HCT116 (cell line): ENCODE data around the gene CCNL2. TPM values are rescaled to one million over a fixed set of nuclear protein-coding genes. Genes with fewer than 3 reads are reported as not detected.

Experiments used
- ATAC-seq: fragments of 200-7000 bp; cut with Tn5 transposase; 2 replicates; pipeline ENCODE4 v1.9.1; 2020; ENCODE audit warnings: mild to moderate bottlenecking, moderate library complexity
- BruUV-seq: library from RNA; stranded (reverse); fragments of 400-500 nt; replicated peaks from 2 replicates; lab custom pipeline; 2021; lab: Mats Ljungman, UMichigan
- CTCF ChIA-PET: fragments of 300-600 bp; sonication (Branson Sonifier 250); formaldehyde crosslinking; loops from one replicate; lab custom pipeline; 2021; ENCODE audit warnings: antibody characterized with exemption; lab: Charles Lee
- POLR2A ChIA-PET: fragments of 300-600, 350-600 bp; sonication (Branson Sonifier 250); formaldehyde crosslinking; loops from one replicate; lab custom pipeline; 2021; ENCODE audit warnings: antibody characterized with exemption; lab: Charles Lee
- RAD21 ChIA-PET, 2 experiments: fragments of 300-600 bp; sonication (Branson Sonifier 250); formaldehyde crosslinking; loops; one replicate each; lab custom pipeline; 2023; ENCODE audit warnings: low total read pairs in 2 of 2; ENCODE audit not compliant: uncharacterized antibody in 2 of 2, unreplicated experiment in 2 of 2, low non-redundant PET in 1 of 2; lab: Charles Lee
- DNase-seq: peaks from one replicate; pipeline ENCODE4 v3.0.0-alpha.2; 2010; ENCODE audit warnings: low read depth, low spot score
- H2AFZ ChIP-seq: fragments of 200-600 bp; shearing (Covaris generic), sonication (generic); 2 replicates; pipeline ENCODE4 v1.6.1; 2017; ENCODE audit warnings: low read depth, mixed run types, mixed read lengths, antibody characterized with exemption, low read length; ENCODE audit not compliant: poor library complexity, severe bottlenecking
- H3K27ac ChIP-seq: 2 replicates; pipeline ENCODE4 v1.5.1; 2012; ENCODE audit warnings: low read depth, low read length
- H3K27me3 ChIP-seq: fragments of 200-600 bp; sonication (generic); 2 replicates; pipeline ENCODE4 v1.6.1; 2016; ENCODE audit warnings: mixed run types, low read length, mixed read lengths; ENCODE audit not compliant: insufficient read depth
- H3K36me3 ChIP-seq, 2 experiments: fragments of 200-500 bp in 1 of 2; fragments of 200-600 bp in 1 of 2; sonication (Bioruptor generic) in 1 of 2; sonication (generic) in 1 of 2; 2 replicates each; pipeline versions ENCODE4 v1.5.1 to v1.6.1; 2014 to 2016; ENCODE audit warnings: low read length in 2 of 2, inconsistent platforms in 1 of 2, mixed read lengths in 1 of 2, mixed run types in 1 of 2; ENCODE audit not compliant: insufficient read depth in 2 of 2, control insufficient read depth in 1 of 2
- H3K4me1 ChIP-seq, 2 experiments: fragments of 200-600 bp in 1 of 2; sonication (generic) in 1 of 2; 2 replicates each; pipeline versions ENCODE4 v1.5.1 to v1.6.1; 2012 to 2017; ENCODE audit warnings: low read length in 2 of 2, inconsistent platforms in 1 of 2, mild to moderate bottlenecking in 1 of 2, mixed read lengths in 1 of 2, mixed run types in 1 of 2, moderate library complexity in 1 of 2; ENCODE audit not compliant: insufficient read depth in 2 of 2, control insufficient read depth in 1 of 2
- H3K4me2 ChIP-seq: fragments of 200-600 bp; sonication (generic); 2 replicates; pipeline ENCODE4 v1.6.1; 2017; ENCODE audit warnings: mixed run types, low read length, mixed read lengths
- H3K4me3 ChIP-seq, 2 experiments: fragments of 200-600 bp in 1 of 2; sonication (generic) in 1 of 2; replicated peaks in 1 of 2; 2 replicates each; pipeline ENCODE4 v1.5.1; 2011 to 2016; ENCODE audit warnings: low read length in 2 of 2, control low read depth in 1 of 2, low read depth in 1 of 2, mild to moderate bottlenecking in 1 of 2, mixed read lengths in 1 of 2, mixed run types in 1 of 2
- H3K79me2 ChIP-seq: fragments of 200-600 bp; sonication (generic); 2 replicates; pipeline ENCODE4 v1.6.1; 2017; ENCODE audit warnings: mild to moderate bottlenecking, mixed run types, low read length, moderate library complexity, mixed read lengths; ENCODE audit not compliant: insufficient read depth
- H3K9ac ChIP-seq: fragments of 200-600 bp; sonication (generic); 2 replicates; pipeline ENCODE4 v1.6.1; 2016; ENCODE audit warnings: low read length, mixed read lengths
- H3K9me2 ChIP-seq: fragments of 200-600 bp; sonication (generic), shearing (Covaris generic); 2 replicates; pipeline ENCODE4 v1.6.1; 2017; ENCODE audit warnings: mixed run types, mild to moderate bottlenecking, moderate library complexity; ENCODE audit not compliant: insufficient read depth
- H3K9me3 ChIP-seq, 2 experiments: fragments of 200-500 bp in 1 of 2; fragments of 200-600 bp in 1 of 2; sonication (Bioruptor generic) in 1 of 2; sonication (generic) in 1 of 2; 2 replicates each; pipeline ENCODE4 v1.6.1; 2014 to 2017; ENCODE audit warnings: low read length in 2 of 2, mixed read lengths in 2 of 2, inconsistent platforms in 1 of 2, low read depth in 1 of 2, mild to moderate bottlenecking in 1 of 2, mixed run types in 1 of 2, moderate library complexity in 1 of 2; ENCODE audit not compliant: control insufficient read depth in 1 of 2, insufficient read depth in 1 of 2
- H4K20me1 ChIP-seq: fragments of 200-600 bp; sonication (generic), shearing (Covaris generic); 2 replicates; pipeline ENCODE4 v1.6.1; 2017; ENCODE audit warnings: mixed run types, mild to moderate bottlenecking, moderate library complexity; ENCODE audit not compliant: insufficient read depth
- CBX3 ChIP-seq: IDR thresholded peaks from 2 replicates; pipeline ENCODE4 v1.6.1; 2012; ENCODE audit warnings: low read depth
- ELF1 ChIP-seq: IDR thresholded peaks from 2 replicates; pipeline ENCODE4 v1.6.1; 2012; ENCODE audit warnings: low read depth, borderline replicate concordance
- FOSL1 ChIP-seq: IDR thresholded peaks from 2 replicates; pipeline ENCODE4 v1.6.1; 2012; ENCODE audit warnings: low read depth
- POLR2AphosphoS5 ChIP-seq: IDR thresholded peaks from 2 replicates; pipeline ENCODE4 v1.6.1; 2011; ENCODE audit warnings: mild to moderate bottlenecking, low read depth, low read length, moderate library complexity
- RAD21 ChIP-seq: IDR thresholded peaks from 2 replicates; pipeline ENCODE4 v1.6.1; 2012; ENCODE audit warnings: low read depth, mild to moderate bottlenecking
- REST ChIP-seq: IDR thresholded peaks from 2 replicates; pipeline ENCODE4 v1.6.1; 2012; ENCODE audit warnings: low read depth
- SIN3A ChIP-seq: IDR thresholded peaks from 2 replicates; pipeline ENCODE4 v1.6.1; 2012; ENCODE audit warnings: low read depth
- SP1 ChIP-seq: IDR thresholded peaks from 2 replicates; pipeline ENCODE4 v1.6.1; 2012; ENCODE audit warnings: low read depth
- YY1 ChIP-seq: IDR thresholded peaks from 2 replicates; pipeline ENCODE4 v1.6.1; 2011; ENCODE audit warnings: low read length, low read depth, moderate library complexity, mild to moderate bottlenecking; ENCODE audit not compliant: insufficient replicate concordance; ENCODE audit errors: extremely low read depth
- ZBTB33 ChIP-seq: IDR thresholded peaks from 2 replicates; pipeline ENCODE4 v1.6.1; 2011; ENCODE audit warnings: mild to moderate bottlenecking, low read length, moderate library complexity; ENCODE audit not compliant: insufficient replicate concordance; ENCODE audit errors: extremely low read depth
- ZNF274 ChIP-seq: fragments of 200-500 bp; sonication (Bioruptor generic); IDR thresholded peaks from 2 replicates; pipeline ENCODE4 v1.6.1; 2014; ENCODE audit warnings: mild to moderate bottlenecking, low read depth, low read length, inconsistent platforms
- intact Hi-C: fragments of 100-400 bp; cut with micrococcal nuclease; formaldehyde crosslinking; loops from 2 replicates; pipeline ENCODE4 v1.10.0; 2022
- total RNA-seq: library from RNA; stranded (reverse); gene quantifications from one replicate; pipeline ENCODE4 v1.2.1, GENCODE V29; 2021; ENCODE audit not compliant: unreplicated experiment

CCNL2 gene
- total RNA-seq, 1 experiment from 2014 or later = 173 TPM

DNA sequence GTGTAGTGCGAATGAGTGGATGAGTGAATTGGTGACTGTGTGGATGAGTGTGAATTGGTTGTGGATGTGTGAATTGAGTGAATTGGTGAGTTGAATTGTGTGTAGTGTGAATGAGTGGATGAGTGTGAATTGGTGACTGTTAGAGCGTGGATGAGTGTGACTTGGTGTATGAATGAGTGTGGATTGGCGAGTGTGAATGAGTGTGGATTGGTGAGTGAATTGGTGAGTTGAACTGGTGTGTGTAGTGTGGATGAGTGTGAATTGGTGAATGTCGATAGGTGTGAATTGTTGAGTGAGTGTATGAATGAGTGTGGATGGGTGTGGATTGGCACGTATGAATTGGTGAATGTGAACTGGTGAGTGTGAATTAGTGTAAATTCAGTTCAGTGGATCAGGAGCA lies 31.8 kb downstream of the CCNL2 start:
- Histone ChIP-seq H3K9ac (no peak overlapping the region), H2AFZ (no peak overlapping the region), H3K27ac (no peak overlapping the region), H3K4me3 (no peak overlapping the region), H3K4me1 (peaks cover 6 to 19% of the 10 kb centered on the region in 2 experiments; a peak in 3 of 4 replicates), H3K79me2 (peaks cover 3% of the 10 kb centered on the region; the same call in 1 of the 2 replicates), H3K27me3 (no peaks in the 10 kb centered on the region), H3K9me3 (peaks cover 0 to 16% of the 10 kb centered on the region in 2 experiments; a peak in 1 of 4 replicates), H3K36me3 (no peaks in the 10 kb centered on the region; a peak in 1 of 4 replicates), H3K4me2 (no peak overlapping the region), H3K9me2 (0 out of 2 replicates have a peak, but pooled peaks cover 3% of the 10 kb centered on the region), H4K20me1 (no peaks in the 10 kb centered on the region)
- CTCF ChIA-PET = no interaction called here
- RAD21 ChIA-PET = no interaction called here
- BruUV-seq = no TSS peak
- TF ChIP-seq RAD21 = no peak
- intact Hi-C loops = no loop called here
- no peak for ATAC-seq
- DNase-seq = no peak
- POLR2A ChIA-PET = no interaction called here

GRCh38 chr1:1366699-1367066 lies 32.5 kb downstream of the CCNL2 start:
- Histone ChIP-seq H4K20me1 (no peaks in the 10 kb centered on the region), H3K27me3 (no peaks in the 10 kb centered on the region), H3K4me2 (no peak overlapping the region), H3K9ac (no peak overlapping the region), H3K36me3 (no peaks in the 10 kb centered on the region; a peak in 1 of 4 replicates), H3K9me3 (peaks cover 0 to 16% of the 10 kb centered on the region in 2 experiments; a peak in 1 of 4 replicates), H3K79me2 (no peaks in the 10 kb centered on the region; the same call in 1 of the 2 replicates), H3K9me2 (0 out of 2 replicates have a peak, but pooled peaks cover 3% of the 10 kb centered on the region), H2AFZ (no peak overlapping the region), H3K4me3 (no peak overlapping the region), H3K4me1 (peaks cover 6 to 16% of the 10 kb centered on the region in 2 experiments; a peak in 3 of 4 replicates), H3K27ac (no peak overlapping the region)
- intact Hi-C loops = no loop called here
- POLR2A ChIA-PET = no interaction called here
- RAD21 ChIA-PET = no interaction called here
- BruUV-seq = no TSS peak
- ATAC-seq = no peak
- DNase-seq = no peak
- CTCF ChIA-PET = no interaction called here
- TF ChIP-seq CBX3 (no peak), ELF1 (no peak), SP1 (no peak), FOSL1 (no peak), RAD21 (no peak), SIN3A (no peak), REST (no peak), YY1 (no peak), ZBTB33 (no peak), POLR2AphosphoS5 (no peak), ZNF274 (no peak)
